ENCODE measurements around the gene ACTL8.

Gene ACTL8

DNA sequence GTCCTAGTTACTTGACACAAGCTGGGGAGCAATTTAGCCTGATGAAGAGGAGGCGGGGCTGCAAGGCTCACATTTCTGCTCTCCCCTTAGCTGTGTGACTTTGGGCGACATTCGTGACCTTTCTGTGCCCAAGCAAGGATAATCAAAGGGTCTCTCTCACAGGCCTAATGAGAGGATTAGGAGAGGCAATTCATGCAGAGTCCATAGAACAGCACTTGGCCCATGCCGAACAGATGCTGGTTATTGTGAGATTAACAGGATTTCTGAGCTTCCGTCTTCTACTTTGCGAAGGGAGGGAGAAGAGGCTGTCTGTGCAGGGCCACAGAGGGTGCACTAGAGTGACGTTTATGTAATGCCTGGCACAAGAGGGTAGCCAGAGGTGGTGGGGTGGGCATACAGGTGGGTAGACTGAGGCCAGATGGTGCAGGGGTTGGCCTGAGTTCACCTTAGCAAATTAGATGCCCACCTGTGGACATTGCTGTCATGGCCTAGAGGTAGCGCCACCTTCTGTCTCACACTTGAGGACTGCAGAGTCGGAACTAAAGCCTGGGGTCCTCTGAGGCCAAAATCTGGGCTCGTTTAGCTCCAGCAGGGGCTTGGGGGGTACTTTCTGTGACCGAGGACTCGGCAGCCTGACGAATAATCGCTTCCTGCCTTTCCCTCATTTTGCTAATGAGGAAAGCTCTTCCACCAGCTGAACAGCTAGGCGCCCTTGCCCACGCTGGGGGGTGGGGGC is 18.6 kb downstream of the ACTL8 start:
- DNase-seq = no peak

- no peak for DNase-seq
Measured at GRCh38 chr1:17774452-17774851, 19.3 kb downstream of the ACTL8 start.

DNA sequence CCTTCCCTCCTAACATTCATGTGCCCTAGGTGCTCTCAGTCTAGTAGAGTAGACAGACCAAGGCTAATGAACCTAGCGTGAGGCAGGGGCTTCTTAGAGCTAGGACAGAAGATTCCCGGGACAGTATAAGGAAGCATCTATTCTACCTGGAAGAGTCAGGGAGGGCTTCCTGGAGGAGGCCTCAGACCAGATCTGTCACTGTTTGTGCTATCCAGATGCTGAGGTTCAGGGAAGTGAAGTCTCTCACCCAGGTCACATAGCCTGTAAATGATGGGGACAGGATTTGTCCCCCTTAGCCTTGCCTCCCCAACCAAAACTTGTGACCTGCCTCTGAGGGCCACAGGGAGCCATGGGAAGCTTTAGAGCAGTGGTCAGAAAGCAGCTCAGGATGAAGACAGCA is 20.7 kb downstream of the ACTL8 start:
- no peak for DNase-seq

DNA sequence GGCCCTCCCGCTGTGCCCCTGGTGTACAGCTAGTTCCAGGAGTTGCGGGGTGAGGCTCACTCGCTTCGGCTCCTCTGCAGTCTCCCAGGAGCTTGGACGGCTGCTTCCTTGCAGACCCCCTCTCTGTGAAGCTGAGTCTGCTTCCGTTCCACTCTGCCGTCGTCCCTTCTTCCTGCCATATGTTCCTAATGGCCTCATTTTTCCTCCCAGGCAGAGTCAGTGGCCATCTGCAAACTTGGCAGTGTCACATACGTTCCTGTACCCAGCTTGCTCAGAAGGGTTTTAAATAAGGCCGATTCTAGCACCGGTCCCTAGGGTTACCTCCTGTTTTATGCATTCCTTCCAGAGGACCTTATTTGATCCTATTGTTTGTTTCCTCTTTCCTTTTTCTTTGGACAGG is 21.3 kb downstream of the ACTL8 start:
- DNase-seq = peak; percentile 52

GRCh38 chr1:17777330-17777729 is 22.2 kb downstream of the ACTL8 start:
- no peak for DNase-seq

GRCh38 chr1:17777818-17778217 is 22.7 kb downstream of the ACTL8 start:
- no peak for DNase-seq

- DNase-seq = no peak
Measured at GRCh38 chr1:17780916-17781315, 25.8 kb downstream of the ACTL8 start.

- no peak for DNase-seq
Measured at GRCh38 chr1:17789926-17790325, 34.8 kb downstream of the ACTL8 start.

GRCh38 chr1:17790383-17791054 is 35.4 kb downstream of the ACTL8 start:
- no peak for DNase-seq

- no peak for DNase-seq
Measured at GRCh38 chr1:17791055-17791390, 35.9 kb downstream of the ACTL8 start.

DNA sequence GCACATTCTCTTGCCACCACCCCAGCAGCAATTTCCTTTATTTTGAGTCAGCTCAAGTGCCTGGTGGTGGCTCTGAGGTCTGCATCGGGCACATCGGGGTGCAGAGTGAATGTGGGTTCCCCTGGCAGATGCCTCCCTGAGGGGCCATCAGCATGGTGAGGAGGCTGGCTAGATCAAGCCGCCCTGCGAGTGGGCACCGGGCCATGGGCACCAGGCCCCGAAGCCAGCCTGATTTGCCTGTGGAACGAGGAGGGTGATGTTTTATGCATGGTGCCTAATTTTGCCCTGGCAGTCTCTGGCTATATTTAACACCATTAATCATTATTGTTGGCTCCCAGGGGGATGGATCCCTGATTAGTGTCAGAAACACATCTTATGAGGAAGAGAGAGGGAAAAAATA is 36.3 kb downstream of the ACTL8 start:
- DNase-seq = peak; percentile 5

DNA sequence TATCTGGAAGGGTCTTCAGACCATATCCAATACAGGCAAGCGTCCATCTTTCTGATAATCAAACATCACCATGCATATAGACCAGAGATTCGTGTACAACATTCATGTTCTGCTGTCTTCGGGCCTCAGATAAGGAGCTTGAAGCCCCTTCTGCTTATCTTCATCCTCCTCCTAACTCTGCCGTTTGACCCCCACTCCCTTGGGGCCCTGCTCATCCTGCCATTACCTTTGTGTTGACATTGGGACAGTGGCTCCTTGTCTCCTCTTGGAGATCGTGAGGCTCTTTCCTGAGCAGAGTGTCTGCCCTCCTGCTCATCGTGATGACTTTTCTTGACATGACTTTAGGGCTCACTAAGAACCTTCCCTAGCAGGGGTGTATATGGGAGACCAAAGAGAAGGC is 37.3 kb downstream of the ACTL8 start:
- no peak for DNase-seq

- DNase-seq = no peak
Measured at GRCh38 chr1:17795081-17795809, 40.1 kb downstream of the ACTL8 start.

DNA sequence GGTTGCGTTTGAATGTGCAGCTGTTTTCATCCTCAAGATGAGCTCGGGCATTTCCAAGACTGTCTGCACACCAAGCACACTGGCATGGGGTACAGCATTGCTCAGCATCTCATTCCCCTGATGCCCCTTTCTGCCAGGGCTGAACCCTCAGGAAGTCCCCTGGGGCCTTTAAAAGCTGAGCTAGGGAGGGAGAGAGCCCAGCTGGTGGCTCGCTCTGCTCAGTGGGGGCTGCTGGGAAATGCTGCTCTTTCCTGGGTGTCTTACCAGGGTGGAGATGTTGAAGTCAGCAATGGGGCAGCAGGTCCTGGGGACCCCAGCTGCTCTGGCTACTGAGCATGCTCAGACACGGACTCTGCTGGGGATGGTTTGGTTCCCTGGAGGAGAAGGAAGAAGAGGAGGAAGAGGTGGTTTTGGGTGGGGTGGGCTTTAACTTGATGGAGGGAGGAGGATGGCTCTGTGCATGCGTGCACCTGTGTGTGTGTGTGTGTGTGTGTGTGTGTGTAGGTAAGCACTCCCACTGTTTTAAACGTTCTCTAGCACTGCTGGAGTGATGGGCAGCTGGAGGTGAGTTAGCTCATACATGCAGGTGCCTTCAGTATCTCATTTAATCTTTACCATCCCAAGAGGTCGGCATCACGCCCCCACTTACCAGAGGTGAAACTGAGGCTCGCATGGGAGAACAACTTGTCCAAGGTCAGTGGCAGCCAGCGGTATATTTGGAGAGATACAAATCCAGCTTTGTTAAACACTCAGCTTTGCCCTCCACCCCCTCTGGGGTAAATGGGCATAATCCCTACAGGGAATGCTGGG is 40.9 kb downstream of the ACTL8 start:
- DNase-seq = no peak

DNA sequence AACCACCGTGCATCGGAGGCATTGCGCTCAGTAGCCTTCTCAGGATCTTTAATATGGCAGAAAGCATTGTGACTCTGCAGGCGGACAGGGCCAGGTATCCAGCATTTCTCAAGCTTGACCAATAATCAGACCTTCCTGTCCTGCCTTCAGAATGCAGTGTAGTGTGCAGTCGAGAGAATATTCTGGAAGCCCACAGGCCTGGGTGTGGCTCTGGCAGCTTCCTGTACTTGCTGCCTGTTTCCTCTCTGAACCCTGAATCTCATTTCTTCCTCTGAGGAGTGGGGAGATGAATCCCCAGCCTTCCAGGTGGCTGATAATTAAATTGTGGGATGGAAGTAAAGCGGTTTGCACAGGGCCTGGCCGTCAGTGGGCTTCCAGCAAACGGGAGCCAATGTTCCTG is 42.3 kb downstream of the ACTL8 start:
- no peak for DNase-seq

DNA sequence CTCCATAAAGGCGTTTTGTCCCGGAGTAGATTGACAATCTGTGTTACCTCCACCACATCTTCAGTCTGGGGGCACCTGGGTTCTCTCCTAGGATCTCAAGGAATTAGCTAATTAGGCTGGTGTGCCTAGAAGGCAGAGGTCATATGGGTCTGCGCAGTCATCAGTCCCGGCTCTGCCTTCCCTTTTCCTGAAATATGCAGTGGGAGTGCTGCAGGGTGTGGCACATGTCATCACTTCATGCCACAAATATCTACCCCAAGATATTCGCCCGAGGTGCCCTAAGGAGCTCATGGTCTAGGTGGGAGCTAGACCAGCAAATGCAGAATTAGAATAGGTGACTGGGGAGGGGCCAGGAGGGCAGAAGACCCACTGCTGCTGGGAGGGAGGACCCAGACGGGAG is 42.9 kb downstream of the ACTL8 start:
- no peak for DNase-seq

DNA sequence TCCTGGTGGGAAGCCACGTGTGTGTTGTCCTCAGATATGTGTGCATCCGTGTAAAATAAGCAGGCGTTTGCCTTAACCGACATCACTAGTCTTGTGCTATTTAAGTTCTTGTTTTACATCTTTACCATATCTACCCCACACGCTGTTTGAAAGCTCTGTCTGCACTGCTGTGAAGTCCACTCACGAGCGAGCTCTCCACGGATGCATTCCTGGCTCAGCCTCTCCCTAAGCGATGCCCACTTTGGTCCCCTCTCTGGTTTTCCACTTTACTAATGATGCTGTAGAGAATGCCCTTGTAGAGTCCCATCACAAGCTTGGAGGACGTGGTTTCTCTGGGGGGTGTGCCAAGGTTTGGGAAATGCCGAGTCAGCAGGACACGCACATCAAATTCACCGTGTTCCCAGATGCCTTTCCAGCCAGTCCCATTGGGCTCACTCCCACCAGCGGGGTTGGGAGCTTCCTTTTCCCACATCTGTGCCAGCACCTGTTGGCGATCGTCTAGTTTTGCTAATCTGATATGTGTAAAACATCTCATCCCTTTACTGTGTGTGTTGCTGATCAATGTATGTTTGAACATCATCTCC is 43.8 kb downstream of the ACTL8 start:
- DNase-seq = no peak

DNA sequence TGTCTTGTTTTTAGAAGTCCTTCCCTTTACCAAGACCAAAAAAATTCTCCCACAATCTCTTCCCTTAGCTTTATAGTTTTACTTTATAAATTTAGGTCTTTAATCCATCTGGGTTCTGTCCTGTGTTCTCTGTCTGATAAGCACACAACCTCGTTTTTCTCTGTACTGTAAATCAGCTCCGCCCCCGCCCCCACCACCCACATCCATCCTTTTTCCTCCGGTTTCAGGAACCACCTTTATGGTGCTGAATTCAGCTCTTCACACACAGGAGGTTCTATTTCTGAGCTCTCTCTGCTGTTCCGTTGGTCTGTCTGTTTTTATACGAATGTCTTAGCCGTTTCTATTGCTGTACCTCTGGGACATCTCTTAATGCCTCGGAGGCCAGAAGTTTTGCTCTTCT is 44.5 kb downstream of the ACTL8 start:
- DNase-seq = no peak

- no peak for DNase-seq
Measured at GRCh38 chr1:17802164-17802563, 47.0 kb downstream of the ACTL8 start.

DNA sequence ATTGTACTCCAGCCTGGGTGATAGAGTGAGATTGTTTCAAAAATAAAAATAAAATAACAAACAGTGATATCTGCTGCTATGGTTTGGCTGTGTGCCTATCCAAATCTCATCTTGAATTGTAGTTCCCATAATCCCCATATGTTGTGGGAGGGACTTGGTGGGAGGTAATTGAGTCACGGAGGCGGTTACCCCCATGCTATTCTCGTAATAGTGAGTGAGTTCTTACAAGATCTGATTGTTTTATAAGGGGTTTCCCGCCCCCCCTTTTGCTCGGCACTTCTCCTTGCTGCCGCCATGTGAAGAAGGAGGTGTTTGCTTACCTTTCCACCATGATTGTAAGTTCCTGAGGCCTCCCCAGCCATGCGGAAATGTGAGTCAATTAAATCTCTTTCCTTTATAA is 47.8 kb downstream of the ACTL8 start:
- DNase-seq = no peak

- no peak for DNase-seq
Measured at GRCh38 chr1:17805869-17806684, 50.9 kb downstream of the ACTL8 start.

DNA sequence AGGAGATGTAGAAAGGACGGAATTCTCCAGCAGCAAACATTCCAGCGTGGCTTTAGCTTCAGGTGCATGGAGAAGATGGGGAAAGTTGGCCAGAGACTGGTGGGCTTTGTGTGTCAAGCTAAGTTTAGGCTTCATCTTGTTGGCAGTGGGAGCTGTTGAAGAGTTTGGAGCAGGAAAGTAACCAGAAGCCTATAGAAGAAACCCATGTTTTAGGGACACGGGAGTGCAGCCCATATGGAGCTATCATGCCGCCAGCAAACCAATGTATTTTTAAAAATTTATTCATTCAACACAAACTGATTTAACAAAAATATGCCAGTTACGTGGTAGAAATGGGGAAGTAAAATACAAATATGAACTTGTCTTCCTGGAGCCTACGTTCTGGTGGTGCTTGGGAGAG is 53.7 kb downstream of the ACTL8 start:
- no peak for DNase-seq
